Lower leg skin (tissue), 3 donors: Measurements from ENCODE around the gene NPC1.

Source experiments
- POLR2A ChIP-seq, 2 donors: fragments of 450-650 bp; IDR thresholded peaks; one replicate each; pipeline ENCODE4 v1.6.1; 2016 to 2017; ENCODE audit warnings: antibody characterized with exemption in 2 of 2, mild to moderate bottlenecking in 1 of 2, moderate library complexity in 1 of 2
- TF ChIP-seq, protein P1 (sequence below), 3 donors: fragments of 450-650 bp; IDR thresholded peaks; one replicate each; pipeline ENCODE4 v1.5.1; 2016; ENCODE audit warnings: antibody characterized with exemption in 3 of 3, mild to moderate bottlenecking in 3 of 3, moderate library complexity in 2 of 3

DNA sequence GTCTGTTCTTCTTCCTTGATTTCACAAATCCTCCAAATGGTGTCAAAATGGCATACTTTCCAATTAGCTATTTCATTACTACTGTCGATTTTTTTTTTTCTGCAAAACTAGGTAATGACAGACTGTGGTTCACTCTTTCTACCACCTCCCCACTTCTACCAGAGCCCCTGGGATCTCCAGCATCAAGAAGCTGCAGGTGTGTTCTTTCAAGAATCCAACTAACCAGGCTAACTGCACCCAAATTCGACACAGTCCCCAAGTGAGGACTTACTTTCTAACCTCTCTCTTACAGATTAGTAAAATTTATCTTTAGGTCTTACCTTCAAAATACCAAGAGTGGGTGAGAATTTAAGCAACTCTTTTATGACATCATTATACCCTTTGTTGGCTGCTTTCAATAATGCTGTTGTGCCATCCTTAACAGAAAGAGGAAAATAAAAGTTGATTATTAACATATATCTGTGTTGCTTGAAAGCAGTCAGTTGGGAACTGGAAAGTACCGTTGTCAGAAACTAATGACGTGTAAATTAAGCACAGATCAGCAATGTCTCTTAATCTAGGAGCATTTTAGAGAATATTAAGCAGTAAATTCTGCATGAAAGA lies 31.2 kb upstream of the NPC1 start:
- no peak for TF ChIP-seq POLR2A (IDR thresholded peaks at IDR 0.05)
- TF ChIP-seq, protein P1, sequence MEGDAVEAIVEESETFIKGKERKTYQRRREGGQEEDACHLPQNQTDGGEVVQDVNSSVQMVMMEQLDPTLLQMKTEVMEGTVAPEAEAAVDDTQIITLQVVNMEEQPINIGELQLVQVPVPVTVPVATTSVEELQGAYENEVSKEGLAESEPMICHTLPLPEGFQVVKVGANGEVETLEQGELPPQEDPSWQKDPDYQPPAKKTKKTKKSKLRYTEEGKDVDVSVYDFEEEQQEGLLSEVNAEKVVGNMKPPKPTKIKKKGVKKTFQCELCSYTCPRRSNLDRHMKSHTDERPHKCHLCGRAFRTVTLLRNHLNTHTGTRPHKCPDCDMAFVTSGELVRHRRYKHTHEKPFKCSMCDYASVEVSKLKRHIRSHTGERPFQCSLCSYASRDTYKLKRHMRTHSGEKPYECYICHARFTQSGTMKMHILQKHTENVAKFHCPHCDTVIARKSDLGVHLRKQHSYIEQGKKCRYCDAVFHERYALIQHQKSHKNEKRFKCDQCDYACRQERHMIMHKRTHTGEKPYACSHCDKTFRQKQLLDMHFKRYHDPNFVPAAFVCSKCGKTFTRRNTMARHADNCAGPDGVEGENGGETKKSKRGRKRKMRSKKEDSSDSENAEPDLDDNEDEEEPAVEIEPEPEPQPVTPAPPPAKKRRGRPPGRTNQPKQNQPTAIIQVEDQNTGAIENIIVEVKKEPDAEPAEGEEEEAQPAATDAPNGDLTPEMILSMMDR (IDR thresholded peaks at IDR 0.05) = no peak
